Heart right ventricle (tissue), 16 donors: ENCODE data around the gene EXOSC2. TPM values are rescaled to one million over a fixed set of nuclear protein-coding genes. Genes with fewer than 3 reads are reported as not detected.

ENCODE experiments used
- ATAC-seq, 8 donors: fragments of 200-7000 bp; cut with Tn5 transposase; one replicate each; pipeline ENCODE4 v1.9.1; 2020; ENCODE audit warnings: mild to moderate bottlenecking in 8 of 8, moderate library complexity in 8 of 8, moderate number of reproducible peaks in 1 of 8
- DNase-seq, 2 donors: peaks; one replicate each; pipeline ENCODE4 v3.0.0-alpha.2; 2020
- H3K27ac ChIP-seq, 10 donors: fragments of 200-600 bp; sonication (generic) in 2 of 10; one replicate each; pipeline versions ENCODE4 v1.5.0 to v1.8.0; 2020 to 2022; ENCODE audit warnings: mild to moderate bottlenecking in 3 of 10
- H3K27me3 ChIP-seq, 7 donors: fragments of 200-600 bp; one replicate each; pipeline ENCODE4 v1.8.0; 2021 to 2022; ENCODE audit warnings: mild to moderate bottlenecking in 2 of 7
- H3K36me3 ChIP-seq, 9 donors: fragments of 200-600 bp; sonication (generic) in 1 of 9; one replicate each; pipeline versions ENCODE4 v1.5.0 to v1.8.0; 2020 to 2022; ENCODE audit warnings: mild to moderate bottlenecking in 2 of 9
- H3K4me1 ChIP-seq, 9 donors: fragments of 200-600 bp; sonication (generic) in 1 of 9; one replicate each; pipeline versions ENCODE4 v1.5.0 to v1.8.0; 2020 to 2022; ENCODE audit warnings: mild to moderate bottlenecking in 4 of 9
- H3K4me3 ChIP-seq, 10 donors: fragments of 200-600 bp; sonication (generic) in 2 of 10; one replicate each; pipeline versions ENCODE4 v1.5.0 to v1.8.0; 2020 to 2022; ENCODE audit warnings: mild to moderate bottlenecking in 7 of 10, moderate library complexity in 2 of 10
- H3K9me3 ChIP-seq, 11 donors: fragments of 200-600 bp in 10 of 11; sonication (generic) in 2 of 11; one replicate each; pipeline versions ENCODE4 v1.5.0 to v1.8.0; 2013 to 2022; ENCODE audit warnings: mild to moderate bottlenecking in 2 of 11, control low read depth in 1 of 11, moderate library complexity in 1 of 11
- WGBS, 2 donors: extraction: QIAGEN DNeasy Blood & Tissue Kit; methylation state at CpG; one replicate each; pipeline ENCODE4 v1.1.7; 2013; ENCODE audit warnings: inconsistent platforms in 1 of 2; 5-methylcytosine and 5-hydroxymethylcytosine counted together
- intact Hi-C, 10 donors: fragments of 100-400 bp; cut with DNase I; formaldehyde crosslinking; loops; one replicate each; pipeline versions ENCODE4 v1.11.1 to v1.14.2; 2022
- polyA plus RNA-seq, 2 donors: library from polyadenylated mRNA; stranded (reverse); fragments of 200-250 nt; gene quantifications; one replicate each; pipeline ENCODE4 v1.2.3, GENCODE V29; 2013
- total RNA-seq, 10 donors: library from RNA; stranded (reverse); fragmentation: NEBNext Ultra II Directional in 3 of 10; extraction: Animal tissue kit (Norgen Biotek cat#: 25700) in 3 of 10; gene quantifications; one replicate each; pipeline versions ENCODE4 v1.2.1 to v1.2.4, GENCODE V29; 2021 to 2023
- TF ChIP-seq, protein P1 (sequence below), 9 donors: fragments of 200-600 bp; sonication (generic) in 2 of 9; IDR thresholded peaks; one replicate each; pipeline versions ENCODE4 v1.5.0 to v1.8.0; 2021 to 2022; ENCODE audit warnings: antibody characterized with exemption in 9 of 9, mild to moderate bottlenecking in 5 of 9, moderate library complexity in 1 of 9
- donor health status: Arrhythmogenic right ventricular cardiomyopathy.
- donor health status: ischemic (EF 13 %, LVEDD 7.1; RV severe dilation, severe dysfunction).
- donor health status: healthy with polysubstance abuse.
- donor health status: DM: no; HTN: yes; CAD: no.
- donor health status: DM: no; HTN: no; CAD: no.
- donor health status: ischemic (EF 25% LVEDD 6.9; RV normal size, moderate dysfunction).
- donor health status: ischemic (EF 25% LVEDD 5.7; RV mildly dilated, moderate dysfunction).
- donor health status: healthy.
- donor health status: DM: yes; HTN: yes; CAD: no.
- donor health status: Ischemic cardiomyopathy.
- donor health status: ischemic (EF 35%, LVEDD 5.7; RV mildly dilated, moderate dysfunction).
- donor health status: nonischemic (EF 11% LVEDD 7.7; RV severe dilation, severe dysfunction).
- donor health status: DM: yes; HTN: yes; CAD: no.
- donor health status: PGD.
- donor health status: ischemic (EF 29% LVEDD 5.4; RV normal size, mild dysfunction).
- donor health status: nonischemic (EF 23%, LVEDD 6.1; RV moderate dilation, normal function).

EXOSC2 gene
- total and polyA plus RNA-seq, 12 donors: 10.8 to 17.7 (median 13.1) TPM

DNA sequence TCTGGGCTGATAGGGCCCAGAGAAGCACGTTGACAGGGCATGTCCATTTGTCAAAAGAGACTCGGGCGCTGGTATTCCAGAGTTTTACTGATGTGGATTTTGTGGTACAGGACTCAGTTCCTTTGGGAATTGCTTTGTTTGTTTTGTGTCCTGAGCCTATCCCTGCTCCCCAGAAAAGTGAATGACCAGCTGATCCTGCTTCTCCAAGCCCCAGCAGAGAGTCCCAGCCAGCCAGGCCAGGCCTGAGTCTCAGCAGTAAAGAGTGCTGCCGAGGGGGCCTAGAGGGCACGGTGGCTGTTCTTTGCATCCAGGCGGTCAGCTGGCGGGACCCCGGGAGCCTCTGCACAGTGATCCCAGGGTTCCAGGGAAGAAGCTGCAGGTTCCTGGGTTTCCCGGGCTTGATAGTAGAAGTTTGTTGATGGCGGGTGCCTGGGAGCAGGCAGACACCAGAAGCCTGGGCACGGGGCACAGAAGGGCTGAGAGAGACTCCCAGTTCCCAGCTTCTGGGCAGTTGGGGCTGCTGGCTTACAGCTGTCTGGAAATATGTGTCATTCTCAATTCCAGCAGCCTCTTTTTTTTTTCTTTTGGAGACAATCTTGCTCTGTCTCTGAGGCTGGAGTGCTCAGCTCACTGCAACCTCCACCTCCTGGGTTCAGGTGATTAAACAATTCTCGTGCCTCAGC, 20.5 kb upstream of the EXOSC2 start:
- H3K9me3 ChIP-seq: no peaks in the 10 kb centered on the region
- 84 to 90% methylated on average over 12 of the region's 12 CpGs for WGBS, 2 donors
- intact Hi-C loops: no loop called here
- DNase-seq: no peak
- no peak overlapping the region for H3K27ac ChIP-seq
- TF ChIP-seq, protein P1, sequence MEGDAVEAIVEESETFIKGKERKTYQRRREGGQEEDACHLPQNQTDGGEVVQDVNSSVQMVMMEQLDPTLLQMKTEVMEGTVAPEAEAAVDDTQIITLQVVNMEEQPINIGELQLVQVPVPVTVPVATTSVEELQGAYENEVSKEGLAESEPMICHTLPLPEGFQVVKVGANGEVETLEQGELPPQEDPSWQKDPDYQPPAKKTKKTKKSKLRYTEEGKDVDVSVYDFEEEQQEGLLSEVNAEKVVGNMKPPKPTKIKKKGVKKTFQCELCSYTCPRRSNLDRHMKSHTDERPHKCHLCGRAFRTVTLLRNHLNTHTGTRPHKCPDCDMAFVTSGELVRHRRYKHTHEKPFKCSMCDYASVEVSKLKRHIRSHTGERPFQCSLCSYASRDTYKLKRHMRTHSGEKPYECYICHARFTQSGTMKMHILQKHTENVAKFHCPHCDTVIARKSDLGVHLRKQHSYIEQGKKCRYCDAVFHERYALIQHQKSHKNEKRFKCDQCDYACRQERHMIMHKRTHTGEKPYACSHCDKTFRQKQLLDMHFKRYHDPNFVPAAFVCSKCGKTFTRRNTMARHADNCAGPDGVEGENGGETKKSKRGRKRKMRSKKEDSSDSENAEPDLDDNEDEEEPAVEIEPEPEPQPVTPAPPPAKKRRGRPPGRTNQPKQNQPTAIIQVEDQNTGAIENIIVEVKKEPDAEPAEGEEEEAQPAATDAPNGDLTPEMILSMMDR (IDR thresholded peaks at IDR 0.05): no peak
- peak in 1 of 8 donors; percentile 13 for ATAC-seq
- no peaks in the 10 kb centered on the region for H3K4me1 ChIP-seq
- H3K4me3 ChIP-seq: no peak overlapping the region
- peaks cover 0 to 8% (median 6%) of the 10 kb centered on the region in 7 donors for H3K27me3 ChIP-seq
- H3K36me3 ChIP-seq: no peaks in the 10 kb centered on the region

DNA sequence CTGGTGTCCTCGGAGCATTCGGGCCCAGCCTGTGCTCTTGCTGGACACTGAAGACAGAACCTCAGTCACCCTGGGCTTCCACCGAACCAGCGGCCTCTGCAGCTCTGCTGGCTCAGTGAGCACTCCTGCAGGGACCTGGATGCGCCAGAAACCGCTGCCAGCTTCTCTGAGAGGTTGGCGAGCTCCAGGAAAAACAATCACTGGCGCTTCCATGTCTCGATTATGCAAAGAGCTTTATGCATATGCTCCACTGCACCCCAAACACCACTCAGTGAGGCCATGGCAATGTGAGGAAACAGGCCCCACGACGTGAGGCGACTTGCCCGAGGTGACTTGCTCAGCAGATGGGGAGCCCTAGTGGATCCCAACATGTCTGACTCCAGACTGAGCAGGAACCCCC, 18.2 kb upstream of the EXOSC2 start:
- H3K27me3 ChIP-seq: peaks cover 0 to 16% (median 11%) of the 10 kb centered on the region in 7 donors
- WGBS, 2 donors: 88% methylated on average over 13 of the region's 13 CpGs
- intact Hi-C loops: no loop called here

DNA sequence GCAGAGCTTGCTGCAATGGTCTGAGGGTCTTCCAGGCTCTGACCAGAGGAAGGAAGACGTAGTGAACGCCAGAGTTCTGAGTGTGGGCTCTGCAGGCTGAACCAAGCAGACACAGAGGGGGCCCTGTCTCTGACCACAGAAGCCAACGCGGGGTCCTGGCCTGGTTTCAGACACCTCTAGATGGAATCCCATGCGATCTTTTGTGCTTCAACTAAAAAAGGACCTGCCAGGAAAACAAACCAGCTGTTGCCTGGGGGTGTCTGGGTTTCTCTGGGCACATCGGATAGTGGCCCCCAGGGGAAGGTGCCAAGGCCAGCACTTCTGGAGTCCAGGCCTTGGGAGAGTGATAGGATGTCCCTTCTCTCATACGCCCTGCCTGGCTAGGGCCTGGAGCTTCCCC, 16.3 kb upstream of the EXOSC2 start:
- WGBS, 2 donors: 78 to 83% methylated on average over 7 of the region's 7 CpGs
- no peak overlapping the region for H3K27ac ChIP-seq
- no peak overlapping the region for H3K4me3 ChIP-seq
- no peaks in the 10 kb centered on the region for H3K9me3 ChIP-seq
- H3K27me3 ChIP-seq: peaks cover 0 to 30% (median 18%) of the 10 kb centered on the region in 7 donors
- ATAC-seq (no peak), DNase-seq (no peak)
- TF ChIP-seq, protein P1 (IDR thresholded peaks at IDR 0.05): no peak
- peaks cover 0 to 13% (median 11%) of the 10 kb centered on the region in 9 donors for H3K4me1 ChIP-seq
- intact Hi-C loops: no loop called here
- no peaks in the 10 kb centered on the region for H3K36me3 ChIP-seq

More for the DNA sequence above, 18.2 kb upstream of the EXOSC2 start:
- ATAC-seq (peak in 1 of 8 donors; percentile 18), DNase-seq (no peak)
- TF ChIP-seq, protein P1 (IDR thresholded peaks at IDR 0.05): no peak
- Histone ChIP-seq H3K9me3 (no peaks in the 10 kb centered on the region), H3K4me3 (no peak overlapping the region), H3K4me1 (no peaks in the 10 kb centered on the region), H3K36me3 (no peaks in the 10 kb centered on the region), H3K27ac (no peak overlapping the region)

DNA sequence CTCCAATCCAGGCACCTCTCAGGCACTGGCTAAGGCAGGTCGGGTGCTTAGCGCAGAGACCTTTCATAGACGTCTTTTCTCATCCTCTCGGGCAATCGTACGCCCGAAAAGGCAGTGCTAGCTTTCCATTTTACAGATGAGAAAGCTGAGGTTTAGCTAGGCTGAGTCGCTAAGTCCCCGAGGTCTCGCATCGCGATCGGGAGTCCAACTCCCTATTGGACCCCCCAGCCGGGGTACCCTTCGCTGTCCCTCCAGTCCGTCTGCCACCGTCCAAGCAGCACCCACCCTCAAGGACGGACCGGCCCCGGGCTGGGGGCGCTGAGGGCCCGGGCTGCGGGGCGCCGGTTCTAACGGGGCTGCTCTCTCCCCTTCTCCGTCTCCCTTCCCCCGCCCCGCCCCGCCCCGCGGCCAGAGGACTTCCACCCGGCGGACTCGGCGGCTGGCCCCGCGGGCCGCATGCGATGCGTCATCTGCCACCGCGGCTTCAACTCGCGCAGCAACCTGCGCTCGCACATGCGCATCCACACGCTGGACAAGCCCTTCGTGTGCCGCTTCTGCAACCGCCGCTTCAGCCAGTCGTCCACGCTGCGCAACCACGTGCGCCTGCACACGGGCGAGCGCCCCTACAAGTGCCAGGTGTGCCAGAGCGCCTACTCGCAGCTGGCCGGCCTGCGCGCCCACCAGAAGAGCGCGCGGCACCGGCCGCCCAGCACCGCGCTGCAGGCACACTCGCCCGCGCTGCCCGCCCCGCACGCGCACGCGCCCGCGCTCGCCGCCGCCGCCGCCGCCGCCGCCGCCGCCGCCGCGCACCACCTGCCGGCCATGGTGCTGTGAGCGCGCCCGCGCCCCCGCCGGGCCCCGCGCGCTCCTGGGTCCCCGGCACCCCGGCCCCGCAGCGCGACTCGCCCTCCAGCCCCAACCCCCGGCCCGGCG, 12.5 kb upstream of the EXOSC2 start:
- intact Hi-C loops: loop anchor here in 5 of 10 donors (5.0 kb wide), 3 partner anchors 54 to 574 kb away; partner anchors contain the start of gene FUBP3 (in 1 of the 5)
- Histone ChIP-seq H3K4me1 (peaks cover 0 to 18% (median 14%) of the 10 kb centered on the region in 9 donors), H3K27ac (peak overlapping the region in 1 of 10 donors; percentile 39), H3K36me3 (no peaks in the 10 kb centered on the region), H3K4me3 (peak overlapping the region in 9 of 10 donors; percentile 50 to 75 (median 57)), H3K9me3 (peaks cover 0 to 8% (median 0%) of the 10 kb centered on the region in 11 donors), H3K27me3 (peaks cover 0 to 31% (median 18%) of the 10 kb centered on the region in 7 donors)
- ATAC-seq (peak; percentile 25 to 84 (median 56)), DNase-seq (peak; percentile 56 to 82)
- 2 to 4% methylated on average over 78 to 116 of the region's 116 CpGs for WGBS, 2 donors
- TF ChIP-seq, protein P1 (IDR thresholded peaks at IDR 0.05): no peak
